ENCODE data around the gene SLC25A22.

Gene SLC25A22

DNA sequence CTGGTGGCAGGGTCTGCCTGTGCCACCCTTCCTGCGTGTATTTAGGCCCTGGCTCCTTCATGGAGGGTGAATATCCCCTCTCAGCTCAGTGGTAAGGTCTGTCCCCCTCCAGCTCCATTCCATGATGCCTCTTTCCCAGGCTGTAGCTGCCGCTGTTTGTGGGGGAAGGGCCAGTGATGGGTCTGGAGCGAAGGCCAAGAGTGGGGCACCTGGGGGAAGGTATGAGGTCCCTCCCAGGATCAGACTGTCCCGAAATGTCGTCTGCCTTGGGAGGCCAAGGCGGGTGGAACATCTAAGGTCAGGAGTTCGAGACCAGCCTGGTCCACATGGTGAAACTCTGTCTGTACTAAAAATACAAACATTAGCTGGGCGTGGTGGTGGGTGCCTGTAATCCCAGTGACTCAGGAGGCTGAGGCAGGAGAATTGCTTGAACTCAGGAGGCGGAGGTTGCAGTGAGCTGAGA is 35.8 kb upstream of the SLC25A22 start:
- DNase-seq (ENCODE audit: low spot score) = no peak

DNA sequence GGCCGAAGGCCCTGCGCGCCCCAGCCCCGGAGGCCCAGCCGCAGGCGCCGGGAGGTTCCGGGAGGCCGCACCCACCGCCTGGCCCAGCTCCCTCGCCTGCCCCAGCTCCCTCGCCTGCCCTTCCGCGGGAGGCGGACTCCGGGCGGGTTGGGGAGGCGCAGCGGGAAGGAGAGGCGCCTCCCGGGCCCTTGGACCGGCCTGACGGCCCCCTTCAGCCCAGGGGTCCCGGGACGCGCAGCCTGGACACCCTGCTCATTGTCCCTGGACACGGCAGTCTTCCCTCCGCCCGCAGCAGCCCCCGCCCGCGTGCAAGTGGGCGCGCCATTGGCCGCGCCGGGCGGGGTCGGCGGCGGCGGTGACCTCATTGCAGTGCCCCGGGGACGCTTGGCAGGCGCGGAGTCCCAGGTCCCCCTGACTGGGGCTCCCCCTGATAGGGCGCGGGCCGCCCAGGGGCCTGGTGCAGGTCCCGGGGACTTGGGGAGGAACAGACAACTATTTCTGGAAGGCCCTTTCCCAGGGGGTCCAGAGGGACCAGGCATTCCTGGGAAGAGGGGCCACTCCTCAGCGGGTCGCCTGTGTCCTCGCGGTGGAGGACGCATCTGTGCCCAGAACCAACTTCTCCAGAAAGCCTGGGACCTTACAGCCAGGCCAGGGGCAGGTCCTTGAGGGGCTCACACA is 35.2 kb upstream of the SLC25A22 start:
- no peak for DNase-seq (ENCODE audit: low spot score)

GRCh38 chr11:832529-833113 is 34.5 kb upstream of the SLC25A22 start, which contains the start of gene CD151:
Gene CD151 (plus strand): TSS chr11:832952. CDS start chr11:836070, 3,118 bp downstream.
- peak; percentile 60 for DNase-seq (ENCODE audit: low spot score)

GRCh38 chr11:831961-832528 is 34.0 kb upstream of the SLC25A22 start:
- no peak for DNase-seq (ENCODE audit: low spot score)

DNA sequence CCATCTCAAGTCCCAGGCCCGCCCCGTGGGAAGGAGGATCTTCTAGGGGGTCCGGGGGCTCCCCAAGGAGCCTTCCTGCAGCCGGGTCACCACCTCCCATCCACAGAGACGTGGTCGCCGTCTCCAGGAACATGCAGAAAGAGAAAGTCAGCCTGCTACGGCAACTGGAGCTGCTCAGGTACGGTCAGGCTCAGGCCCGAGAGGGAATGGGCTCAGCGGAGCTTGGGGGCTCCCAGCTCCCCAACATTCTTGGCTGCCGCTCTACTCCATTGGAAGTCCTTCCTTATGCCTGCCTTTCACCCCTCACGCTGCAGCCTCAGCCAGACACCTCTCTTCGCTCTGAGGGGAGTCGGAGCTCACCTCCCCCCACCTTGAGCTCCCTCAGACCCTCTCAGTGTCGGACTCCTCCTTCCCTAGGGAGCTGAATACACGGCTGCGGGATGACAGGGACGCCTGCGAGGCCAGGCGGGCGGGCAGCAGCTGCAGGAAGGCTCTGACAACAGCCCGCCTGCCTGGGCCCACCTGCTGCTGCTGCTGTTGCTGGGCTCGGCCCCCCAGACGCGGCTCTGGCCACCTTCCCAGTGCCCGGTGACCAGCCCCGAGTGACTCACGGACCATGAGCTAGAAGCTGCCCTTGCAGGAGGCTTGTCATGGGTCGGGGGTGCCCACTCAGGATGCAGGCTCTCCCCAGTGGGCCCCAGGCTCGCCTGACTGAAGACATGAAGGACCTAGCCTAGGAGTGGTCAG is 33.2 kb upstream of the SLC25A22 start:
- no peak for DNase-seq (ENCODE audit: low spot score)

GRCh38 chr11:830295-831117 is 32.4 kb upstream of the SLC25A22 start:
- peak; percentile 77 for DNase-seq (ENCODE audit: low spot score)

- no peak for DNase-seq (ENCODE audit: low spot score)
These were observed 31.8 kb upstream of the SLC25A22 start for GRCh38 chr11:829847-830294.

- no peak for DNase-seq (ENCODE audit: low spot score)
These were observed 31.2 kb upstream of the SLC25A22 start for GRCh38 chr11:829176-829846.

DNA sequence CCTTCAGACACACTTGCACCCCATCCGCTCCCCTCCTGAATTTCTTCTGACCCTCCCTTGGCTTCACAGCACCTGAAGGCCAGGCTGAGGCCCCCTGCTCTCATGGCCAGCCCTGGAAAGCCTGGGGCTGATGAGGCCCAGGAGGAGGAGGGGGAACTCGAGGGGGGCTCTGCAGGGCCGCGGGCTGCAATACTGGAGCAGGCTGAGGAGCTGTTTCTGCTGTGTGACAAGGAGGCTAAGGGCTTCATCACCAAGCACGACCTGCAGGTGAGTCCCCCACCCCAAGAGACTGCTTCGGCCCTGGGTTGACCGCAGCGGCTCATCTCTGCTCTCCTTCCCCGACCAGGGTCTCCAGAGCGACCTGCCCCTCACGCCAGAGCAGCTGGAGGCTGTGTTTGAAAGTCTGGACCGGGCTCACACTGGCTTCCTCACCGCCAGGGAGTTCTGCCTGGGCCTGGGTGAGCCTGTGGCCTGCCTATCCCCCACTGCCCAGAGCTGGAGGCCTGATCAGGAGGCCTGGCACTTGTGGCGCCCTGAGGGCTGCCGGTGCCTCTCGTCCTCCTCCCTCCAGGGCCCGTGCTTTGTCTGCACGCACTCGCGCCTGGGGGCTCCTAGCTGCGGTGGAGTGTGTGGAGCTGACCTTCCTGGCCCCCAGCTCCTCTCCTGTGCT is 30.6 kb upstream of the SLC25A22 start:
- DNase-seq (ENCODE audit: low spot score) = no peak

DNA sequence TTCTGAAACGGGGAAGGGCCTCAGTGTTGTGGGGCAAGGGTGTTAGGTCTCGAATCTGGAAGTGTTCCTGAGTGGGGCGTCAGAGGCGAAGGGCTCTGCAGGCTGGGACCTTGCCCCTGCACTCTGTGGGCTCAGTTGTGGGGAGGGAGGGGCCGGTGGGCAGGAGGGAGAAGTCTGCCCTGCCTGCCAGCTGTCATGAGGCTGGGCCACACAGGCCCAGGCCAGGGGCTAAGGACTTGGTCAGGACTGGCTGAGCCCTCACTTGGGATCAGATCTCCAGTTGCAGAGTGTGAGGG is 29.8 kb upstream of the SLC25A22 start, which contains the start of gene CRACR2B:
Gene CRACR2B, plus strand, starts transcription at position 23 of the 296 bp plus-strand sequence. CDS start 689 bp downstream, outside the sequence.
- DNase-seq (ENCODE audit: low spot score) = no peak

GRCh38 chr11:827146-827896 is 29.2 kb upstream of the SLC25A22 start:
- peak; percentile 60 for DNase-seq (ENCODE audit: low spot score)

GRCh38 chr11:826836-827145 is 28.7 kb upstream of the SLC25A22 start:
- DNase-seq (ENCODE audit: low spot score) = no peak

DNA sequence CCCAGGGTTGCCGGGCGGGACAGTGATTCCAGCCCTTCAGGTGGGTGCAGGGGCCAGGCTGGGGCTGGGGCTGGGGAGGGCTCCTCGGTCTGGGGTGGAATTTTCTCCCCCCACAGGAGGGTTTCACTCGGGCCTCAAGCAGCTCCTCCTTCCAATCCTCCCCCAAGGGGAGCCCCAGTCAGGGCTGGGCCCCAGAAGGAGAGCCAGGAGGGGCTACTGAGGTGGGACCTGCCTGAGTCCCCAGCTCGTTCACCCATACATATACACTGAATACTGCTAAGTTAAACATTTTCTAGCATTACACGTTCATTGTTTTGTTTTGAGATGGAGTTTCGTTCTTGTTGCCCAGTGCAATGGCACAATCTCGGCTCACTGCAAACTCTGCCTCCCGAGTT is 28.1 kb upstream of the SLC25A22 start:
- DNase-seq (ENCODE audit: low spot score) = no peak

- DNase-seq (ENCODE audit: low spot score) = no peak
These were observed 27.5 kb upstream of the SLC25A22 start for GRCh38 chr11:825366-826226.

DNA sequence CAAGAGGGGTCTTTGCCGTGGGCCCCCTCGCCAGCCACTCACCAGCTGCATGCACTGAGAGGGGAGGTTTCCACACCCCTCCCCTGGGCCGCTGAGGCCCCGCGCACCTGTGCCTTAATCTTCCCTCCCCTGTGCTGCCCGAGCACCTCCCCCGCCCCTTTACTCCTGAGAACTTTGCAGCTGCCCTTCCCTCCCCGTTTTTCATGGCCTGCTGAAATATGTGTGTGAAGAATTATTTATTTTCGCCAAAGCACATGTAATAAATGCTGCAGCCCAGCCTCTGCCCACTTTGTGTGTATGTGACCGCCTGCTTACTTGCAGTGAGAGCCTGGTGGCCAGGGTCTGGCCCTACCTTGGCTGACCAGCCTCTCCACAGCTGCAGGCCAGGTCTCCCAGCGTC is 26.9 kb upstream of the SLC25A22 start:
- DNase-seq (ENCODE audit: low spot score) = no peak

- DNase-seq (ENCODE audit: low spot score) = no peak
These were observed 26.3 kb upstream of the SLC25A22 start for GRCh38 chr11:824292-824880.

DNA sequence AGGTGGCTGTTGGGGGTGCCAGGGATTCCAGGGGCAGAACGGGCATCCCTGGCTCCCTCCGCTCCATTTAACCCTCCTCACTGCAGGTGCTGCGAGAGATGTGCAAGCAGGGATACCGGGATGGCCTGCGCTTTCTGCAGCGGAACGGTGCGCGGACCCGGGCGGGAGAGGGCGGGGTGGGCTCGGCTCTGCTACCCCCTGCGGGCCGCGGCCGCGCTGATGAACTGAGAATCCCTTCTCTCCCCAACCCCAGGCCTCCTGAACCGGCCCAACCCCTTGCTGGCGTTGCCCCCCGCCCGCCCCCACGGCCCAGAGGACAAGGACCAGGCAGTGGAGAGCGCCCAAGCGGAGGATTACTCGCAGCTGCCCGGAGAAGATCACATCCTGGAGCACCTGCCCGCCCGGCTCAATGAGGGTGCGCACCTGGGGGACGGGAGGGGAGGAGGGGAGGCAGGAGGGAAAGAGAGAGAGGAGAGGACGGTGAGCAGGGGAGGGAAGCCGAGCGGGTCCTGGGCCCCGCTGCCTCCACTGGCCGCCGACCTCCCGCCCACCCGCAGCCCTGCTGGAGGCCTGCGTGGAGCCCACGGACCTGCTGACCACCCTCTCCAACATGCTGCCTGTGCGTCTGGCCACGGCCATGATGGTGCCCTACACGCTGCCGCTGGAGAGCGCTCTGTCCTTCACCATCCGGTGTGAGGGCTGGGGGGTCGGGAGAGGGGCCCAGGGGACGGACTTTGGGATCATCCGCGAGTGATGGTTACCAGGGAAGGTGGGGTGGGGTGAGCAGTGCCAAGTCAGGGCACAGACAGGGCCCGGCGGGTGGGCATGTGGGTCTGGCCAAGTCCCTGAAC is 25.6 kb upstream of the SLC25A22 start:
- no peak for DNase-seq (ENCODE audit: low spot score)

Measured in SW480 (cell line).